ENCODE measurements around the gene ZFR2. TPM values are rescaled to one million over a fixed set of nuclear protein-coding genes. Genes with fewer than 3 reads are reported as not detected.

The ZFR2 gene
- total RNA-seq, 2 experiments from 2014 or later: 0.37 TPM; not detected in 1

Other genes starting within 250 kb of the ZFR2 start
- gene CACTIN, start 242.2 kb downstream of the ZFR2 start, total RNA-seq: 10 to 100 TPM; 31.8 to 39.1 TPM
- gene PIP5K1C, start 168.6 kb downstream of the ZFR2 start, total RNA-seq: 10 to 100 TPM; 18.7 to 19.5 TPM
- 1 to 10 TPM; 2.7 to 3.5 TPM for gene TJP3, start 160.7 kb downstream of the ZFR2 start, total RNA-seq
- gene APBA3, start 107.3 kb downstream of the ZFR2 start, total RNA-seq: 10 to 100 TPM; 45.8 to 46.2 TPM
- gene MRPL54, start 106.4 kb downstream of the ZFR2 start, total RNA-seq: 10 to 100 TPM; 78.4 to 81.3 TPM
- gene RAX2, start 96.8 kb downstream of the ZFR2 start, total RNA-seq: not detected
- gene MATK, start 82.7 kb downstream of the ZFR2 start, total RNA-seq: 10 to 100 TPM; 14.8 to 18.3 TPM
- not detected for gene ATCAY, start 11.6 kb upstream of the ZFR2 start, total RNA-seq
- gene NMRK2, start 64.0 kb upstream of the ZFR2 start, total RNA-seq: not detected
- gene DAPK3, start 102.1 kb upstream of the ZFR2 start, total RNA-seq: 10 to 100 TPM; 35.5 to 41.8 TPM
- 1,000 to 10,000 TPM; 1,428 to 1,492 TPM for gene EEF2, start 116.4 kb upstream of the ZFR2 start, total RNA-seq
- gene PIAS4, start 138.7 kb upstream of the ZFR2 start, total RNA-seq: 10 to 100 TPM; 33.3 to 40.4 TPM
- 10 to 100 TPM; 39.4 to 47.5 TPM for gene ZBTB7A, start 197.9 kb upstream of the ZFR2 start, total RNA-seq

All from activated CD4-positive, alpha-beta T cell treated with anti-CD3 and anti-CD28 coated beads, Interleukin-2, amount 10 ng/mL, durations not matched to agents 7 days and 5 days (primary cell).